Omental fat pad (tissue), 4 donors: Measurements from ENCODE around the gene DHX38. TPM values are rescaled to one million over a fixed set of nuclear protein-coding genes. Genes with fewer than 3 reads are reported as not detected.
A peak's percentile ranks its signal among the peaks of the same experiment; 100 is the strongest.

ENCODE experiments used
- ATAC-seq: fragments of 150-250 bp; one replicate; pipeline ENCODE4 v1.9.1; 2016; ENCODE audit warnings: mild to moderate bottlenecking, moderate library complexity; ENCODE audit not compliant: low FRiP score
- DNase-seq: peaks from one replicate; pipeline ENCODE4 v3.0.0-alpha.2; 2019; ENCODE audit warnings: low spot score
- CTCF ChIP-seq, 3 donors: fragments of 450-650 bp; IDR thresholded peaks; one replicate each; pipeline ENCODE4 v1.5.1; 2016 to 2017; ENCODE audit warnings: antibody characterized with exemption in 3 of 3, mild to moderate bottlenecking in 3 of 3, moderate library complexity in 2 of 3
- total RNA-seq, 4 donors: library from RNA; depleted of rRNA; stranded (reverse); fragments of >200 nt; gene quantifications; one replicate each; pipeline ENCODE4 v1.1.0, GENCODE V29; 2016

The DHX38 gene
- total RNA-seq, 4 donors from 2014 or later: 39.8 to 79.5 (median 56.5) TPM

- no peak for DNase-seq
- no peak for TF ChIP-seq CTCF (IDR thresholded peaks at IDR 0.05)
- no peak for ATAC-seq
Observed at GRCh38 chr16:72123426-72123825, 29.8 kb downstream of the DHX38 start.

- DNase-seq (no peak), ATAC-seq (no peak)
- TF ChIP-seq CTCF (IDR thresholded peaks at IDR 0.05): no peak
Observed at GRCh38 chr16:72124148-72124547, 30.5 kb downstream of the DHX38 start.

DNA sequence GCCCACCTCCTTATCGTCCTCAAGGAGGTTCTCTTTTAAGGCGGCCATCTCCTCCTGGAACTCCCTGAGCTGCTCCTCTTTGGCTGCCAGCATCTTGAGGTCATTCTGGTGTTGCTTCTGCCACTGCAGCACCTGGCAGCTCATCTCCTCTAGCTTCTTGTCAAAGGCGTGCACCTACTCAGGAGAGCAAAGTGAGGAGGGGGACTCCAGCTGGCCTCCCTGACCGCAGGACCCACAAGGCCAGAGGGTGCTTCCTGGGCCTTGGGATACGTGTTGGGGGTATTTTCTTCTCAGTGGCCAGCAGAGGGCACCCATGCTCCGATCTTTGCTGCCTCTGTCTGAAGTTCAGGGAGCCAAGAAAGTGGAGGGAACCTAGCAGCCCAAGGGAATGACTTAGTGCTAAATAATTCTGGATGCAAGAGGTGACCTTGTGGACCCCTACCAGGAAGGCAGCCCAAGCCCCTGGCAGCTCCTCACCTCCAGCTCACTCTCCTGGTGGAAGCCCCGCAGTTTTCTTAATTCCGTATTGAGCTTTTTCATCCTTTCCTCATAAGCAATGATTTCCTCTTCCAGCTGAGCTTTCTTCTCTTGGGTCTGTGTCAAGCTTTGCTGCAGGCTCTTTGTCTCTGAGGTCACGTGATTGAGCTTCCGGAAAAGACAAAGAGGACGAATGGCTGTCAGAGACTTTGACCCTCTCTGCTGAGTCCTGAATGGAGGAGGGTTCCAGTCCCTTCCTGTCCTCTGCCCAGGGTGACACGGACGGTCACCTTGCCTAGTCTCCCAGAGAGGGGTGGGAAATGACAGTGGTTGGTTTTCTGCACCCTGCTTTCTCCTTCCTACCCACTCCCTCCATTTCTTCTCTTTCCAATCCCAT, 31.4 kb downstream of the DHX38 start:
- ATAC-seq (peak; percentile 60), DNase-seq (no peak)

GRCh38 chr16:72125635-72126428, 32.2 kb downstream of the DHX38 start:
- no peak for DNase-seq
- no peak for TF ChIP-seq CTCF (IDR thresholded peaks at IDR 0.05)
- no peak for ATAC-seq

More for the DNA sequence above, 31.4 kb downstream of the DHX38 start:
- TF ChIP-seq CTCF (IDR thresholded peaks at IDR 0.05): peak in 2 of 3 donors; percentile 18 to 35

DNA sequence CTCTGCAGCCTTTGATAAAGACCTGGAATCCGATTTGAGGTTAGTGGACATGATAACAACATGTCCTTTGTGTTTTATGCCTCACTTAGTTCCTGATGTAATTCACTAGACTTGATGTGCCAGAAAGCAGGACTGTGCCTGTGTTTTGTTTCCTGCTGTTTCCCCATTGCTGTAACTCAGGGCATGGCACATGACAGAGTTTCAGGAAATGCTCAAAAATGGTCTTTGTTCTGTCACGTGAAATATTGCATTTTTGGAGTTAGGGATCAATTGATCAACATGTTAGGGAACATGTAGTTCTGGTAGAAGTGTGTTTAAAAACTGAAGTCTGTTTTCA, 32.8 kb downstream of the DHX38 start:
- ATAC-seq: no peak
- TF ChIP-seq CTCF (IDR thresholded peaks at IDR 0.05): no peak
- DNase-seq: no peak

DNA sequence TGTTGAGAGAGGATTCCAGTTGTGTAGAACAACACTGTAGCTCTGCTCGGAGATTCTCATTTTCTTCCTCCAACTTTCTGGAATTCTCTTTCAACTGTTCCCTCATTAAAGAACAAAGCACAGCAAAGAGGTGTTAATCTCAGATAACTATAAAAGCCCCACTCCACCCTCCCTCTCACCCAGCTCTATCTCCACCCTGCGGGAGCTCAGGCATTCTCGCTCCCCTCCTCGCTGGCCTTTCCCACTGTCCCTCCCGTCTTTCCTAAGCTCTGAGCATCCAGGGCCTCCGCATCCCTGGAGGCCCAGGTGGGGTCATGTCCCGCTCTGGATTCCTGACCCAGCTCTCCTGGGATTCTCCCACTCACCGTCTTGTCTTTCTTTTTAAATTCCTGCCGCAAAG, 35.1 kb downstream of the DHX38 start:
- no peak for TF ChIP-seq CTCF (IDR thresholded peaks at IDR 0.05)
- ATAC-seq (no peak), DNase-seq (no peak)
